Activated CD8-positive, alpha-beta memory T cell treated with anti-CD3 and anti-CD28 coated beads for 1 hour (primary cell): Measurements from ENCODE around the gene DNAJC11.

Experiments used
- DNase-seq, 2 donors: peaks; one replicate each; pipeline ENCODE4 v3.0.0-alpha.2; 2020; ENCODE audit warnings: low read depth in 1 of 2; ENCODE audit errors: extremely low read depth in 1 of 2

DNAJC11 gene

GRCh38 chr1:6587261-6588005 is 114.2 kb downstream of the DNAJC11 start:
- DNase-seq = no peak

DNA sequence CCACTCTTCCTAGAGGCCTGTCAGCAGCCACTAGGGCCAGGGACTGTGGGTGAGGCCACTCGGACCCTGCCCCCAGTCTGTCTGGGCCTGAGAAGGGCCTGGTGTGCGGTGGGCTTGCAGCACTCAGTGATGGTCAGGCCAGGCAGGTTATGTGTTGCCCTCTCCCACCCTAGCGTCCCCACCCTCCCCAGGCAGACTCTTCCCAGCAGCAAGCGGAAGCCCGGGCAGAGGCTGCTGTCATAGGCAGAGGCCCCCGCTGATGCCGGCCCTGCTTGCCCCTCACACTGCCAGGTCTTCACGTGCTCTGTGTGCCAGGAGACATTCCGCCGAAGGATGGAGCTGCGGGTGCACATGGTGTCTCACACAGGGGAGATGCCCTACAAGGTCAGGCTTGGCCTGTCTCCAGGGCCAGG is 115.2 kb downstream of the DNAJC11 start:
- no peak for DNase-seq

DNA sequence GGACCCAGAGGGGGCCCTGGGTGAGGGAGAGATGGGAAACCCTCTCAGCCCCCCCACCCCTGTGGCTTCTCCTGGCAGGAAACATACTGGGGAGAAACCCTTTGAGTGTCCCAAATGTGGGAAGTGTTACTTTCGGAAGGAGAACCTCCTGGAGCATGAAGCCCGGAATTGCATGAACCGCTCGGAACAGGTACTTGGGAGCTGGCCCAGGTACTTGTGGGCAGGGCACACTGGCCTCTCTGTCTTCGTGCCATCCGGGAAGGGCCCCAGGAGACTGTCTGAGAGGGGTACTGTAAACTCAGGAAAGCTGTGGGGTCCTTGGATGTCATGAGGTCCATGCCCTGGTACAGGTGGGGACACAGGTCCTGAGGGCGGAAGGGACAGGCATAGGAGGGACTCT is 115.8 kb downstream of the DNAJC11 start:
- no peak for DNase-seq

DNA sequence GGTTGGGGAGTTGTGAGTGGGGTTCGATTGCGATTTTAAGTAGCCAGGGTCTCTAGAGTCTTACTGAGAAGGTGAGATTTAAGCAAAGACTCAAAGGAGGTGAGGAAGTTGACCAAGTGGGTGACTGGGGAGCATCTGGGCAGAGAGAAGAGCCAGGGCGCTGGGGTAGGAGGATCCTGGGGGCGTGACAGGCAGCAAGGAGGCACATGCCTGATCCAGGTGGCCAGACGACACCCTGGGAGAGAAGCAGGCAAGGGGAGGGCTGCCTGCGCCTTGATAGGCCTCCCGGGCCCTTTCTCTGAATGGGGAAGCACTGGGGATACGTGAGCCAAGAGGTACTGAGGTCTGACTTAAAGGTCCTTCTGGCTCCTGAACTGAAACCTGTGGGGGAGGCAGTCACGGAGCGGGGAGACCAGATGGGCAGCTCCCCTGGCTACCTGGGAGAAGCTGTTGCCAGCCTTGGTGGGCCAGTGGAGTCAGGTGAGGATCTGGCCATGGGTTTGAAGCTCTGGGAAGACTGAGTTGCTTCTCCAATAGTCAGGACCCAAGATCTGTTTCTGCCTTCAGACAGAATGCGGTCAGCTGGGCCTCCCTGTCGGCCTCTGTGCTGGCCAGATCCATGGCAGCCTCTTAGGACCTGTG is 116.4 kb downstream of the DNAJC11 start:
- no peak for DNase-seq
